GM23338 (cell line): Measurements from ENCODE around the gene MSL2.
"Not testable (repeated sequence)": the region's sequence is repeated elsewhere in the genome, so short reads cannot be mapped to it uniquely, and the experiment has no call there.

Experiments used
- EZH2 ChIP-seq: fragments of 200-600 bp; sonication (generic); IDR thresholded peaks from one replicate; pipeline ENCODE4 v1.8.0; 2017; ENCODE audit warnings: antibody characterized with exemption, mild to moderate bottlenecking, low read depth; ENCODE audit not compliant: unreplicated experiment
- EZH2phosphoT487 ChIP-seq: fragments of 200-600 bp; sonication (generic); IDR thresholded peaks from one replicate; pipeline ENCODE4 v1.8.1; 2018; ENCODE audit warnings: antibody characterized with exemption; ENCODE audit not compliant: unreplicated experiment
- TF ChIP-seq, protein P1 (sequence below), 2 experiments: fragments of 200-600 bp in 1 of 2; sonication (generic) in 1 of 2; conservative IDR thresholded peaks; 2 replicates each; pipeline versions ENCODE4 v1.5.1 to v1.6.1; 2016 to 2017; ENCODE audit warnings: antibody characterized with exemption in 2 of 2, low read depth in 2 of 2, mild to moderate bottlenecking in 2 of 2, moderate library complexity in 1 of 2
- TF ChIP-seq, protein P2 (sequence below): IDR thresholded peaks from one replicate; pipeline ENCODE4 v1.6.1; 2018; ENCODE audit warnings: antibody characterized with exemption; ENCODE audit not compliant: unreplicated experiment

DNA sequence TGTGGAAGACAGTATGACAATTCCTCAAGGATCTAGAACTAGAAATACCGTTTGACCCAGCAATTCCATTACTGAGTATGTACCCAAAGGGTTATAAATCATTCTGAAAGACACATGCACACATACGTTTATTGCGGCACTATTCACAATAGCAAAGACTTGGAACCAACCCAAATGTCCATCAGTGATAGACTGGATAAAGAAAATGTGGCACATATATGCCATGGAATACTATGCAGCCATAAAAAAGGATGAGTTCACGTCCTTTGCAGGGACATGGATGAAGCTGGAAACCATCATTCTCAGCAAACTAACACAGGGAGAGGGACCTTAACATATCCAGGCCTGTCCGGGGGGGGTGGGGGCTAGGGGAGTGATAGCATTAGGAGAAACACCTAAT, 76.4 kb downstream of the MSL2 start:
- not testable (repeated sequence) for TF ChIP-seq EZH2, EZH2phosphoT487
- TF ChIP-seq, protein P1, sequence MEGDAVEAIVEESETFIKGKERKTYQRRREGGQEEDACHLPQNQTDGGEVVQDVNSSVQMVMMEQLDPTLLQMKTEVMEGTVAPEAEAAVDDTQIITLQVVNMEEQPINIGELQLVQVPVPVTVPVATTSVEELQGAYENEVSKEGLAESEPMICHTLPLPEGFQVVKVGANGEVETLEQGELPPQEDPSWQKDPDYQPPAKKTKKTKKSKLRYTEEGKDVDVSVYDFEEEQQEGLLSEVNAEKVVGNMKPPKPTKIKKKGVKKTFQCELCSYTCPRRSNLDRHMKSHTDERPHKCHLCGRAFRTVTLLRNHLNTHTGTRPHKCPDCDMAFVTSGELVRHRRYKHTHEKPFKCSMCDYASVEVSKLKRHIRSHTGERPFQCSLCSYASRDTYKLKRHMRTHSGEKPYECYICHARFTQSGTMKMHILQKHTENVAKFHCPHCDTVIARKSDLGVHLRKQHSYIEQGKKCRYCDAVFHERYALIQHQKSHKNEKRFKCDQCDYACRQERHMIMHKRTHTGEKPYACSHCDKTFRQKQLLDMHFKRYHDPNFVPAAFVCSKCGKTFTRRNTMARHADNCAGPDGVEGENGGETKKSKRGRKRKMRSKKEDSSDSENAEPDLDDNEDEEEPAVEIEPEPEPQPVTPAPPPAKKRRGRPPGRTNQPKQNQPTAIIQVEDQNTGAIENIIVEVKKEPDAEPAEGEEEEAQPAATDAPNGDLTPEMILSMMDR (conservative IDR thresholded peaks at IDR 0.05; ENCODE audit: low read depth in 2 of 2) = not testable (repeated sequence)
- TF ChIP-seq, protein P2, sequence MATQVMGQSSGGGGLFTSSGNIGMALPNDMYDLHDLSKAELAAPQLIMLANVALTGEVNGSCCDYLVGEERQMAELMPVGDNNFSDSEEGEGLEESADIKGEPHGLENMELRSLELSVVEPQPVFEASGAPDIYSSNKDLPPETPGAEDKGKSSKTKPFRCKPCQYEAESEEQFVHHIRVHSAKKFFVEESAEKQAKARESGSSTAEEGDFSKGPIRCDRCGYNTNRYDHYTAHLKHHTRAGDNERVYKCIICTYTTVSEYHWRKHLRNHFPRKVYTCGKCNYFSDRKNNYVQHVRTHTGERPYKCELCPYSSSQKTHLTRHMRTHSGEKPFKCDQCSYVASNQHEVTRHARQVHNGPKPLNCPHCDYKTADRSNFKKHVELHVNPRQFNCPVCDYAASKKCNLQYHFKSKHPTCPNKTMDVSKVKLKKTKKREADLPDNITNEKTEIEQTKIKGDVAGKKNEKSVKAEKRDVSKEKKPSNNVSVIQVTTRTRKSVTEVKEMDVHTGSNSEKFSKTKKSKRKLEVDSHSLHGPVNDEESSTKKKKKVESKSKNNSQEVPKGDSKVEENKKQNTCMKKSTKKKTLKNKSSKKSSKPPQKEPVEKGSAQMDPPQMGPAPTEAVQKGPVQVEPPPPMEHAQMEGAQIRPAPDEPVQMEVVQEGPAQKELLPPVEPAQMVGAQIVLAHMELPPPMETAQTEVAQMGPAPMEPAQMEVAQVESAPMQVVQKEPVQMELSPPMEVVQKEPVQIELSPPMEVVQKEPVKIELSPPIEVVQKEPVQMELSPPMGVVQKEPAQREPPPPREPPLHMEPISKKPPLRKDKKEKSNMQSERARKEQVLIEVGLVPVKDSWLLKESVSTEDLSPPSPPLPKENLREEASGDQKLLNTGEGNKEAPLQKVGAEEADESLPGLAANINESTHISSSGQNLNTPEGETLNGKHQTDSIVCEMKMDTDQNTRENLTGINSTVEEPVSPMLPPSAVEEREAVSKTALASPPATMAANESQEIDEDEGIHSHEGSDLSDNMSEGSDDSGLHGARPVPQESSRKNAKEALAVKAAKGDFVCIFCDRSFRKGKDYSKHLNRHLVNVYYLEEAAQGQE = not testable (repeated sequence)
